Mucosa of descending colon (tissue), 3 donors: ENCODE results near the gene SLC25A22. TPM values are rescaled to one million over a fixed set of nuclear protein-coding genes. Genes with fewer than 3 reads are reported as not detected.
A peak's percentile ranks its signal among the peaks of the same experiment; 100 is the strongest.

Source experiments
- ATAC-seq: fragments of 200-7000 bp; cut with Tn5 transposase; one replicate; pipeline ENCODE4 v1.9.1; 2020; ENCODE audit warnings: mild to moderate bottlenecking, moderate library complexity
- DNase-seq, 3 donors: peaks; one replicate each; pipeline ENCODE4 v3.0.0-alpha.2; 2020
- H3K36me3 ChIP-seq: fragments of 200-600 bp; one replicate; pipeline ENCODE4 v1.8.0; 2021; ENCODE audit warnings: low read depth, mild to moderate bottlenecking
- H3K4me1 ChIP-seq: fragments of 200-600 bp; one replicate; pipeline ENCODE4 v1.8.0; 2021; ENCODE audit warnings: low read depth, mild to moderate bottlenecking
- H3K4me3 ChIP-seq: fragments of 200-600 bp; one replicate; pipeline ENCODE4 v1.8.0; 2021; ENCODE audit warnings: mild to moderate bottlenecking
- H3K9me3 ChIP-seq: fragments of 200-600 bp; one replicate; pipeline ENCODE4 v1.8.0; 2021; ENCODE audit warnings: mild to moderate bottlenecking
- CTCF ChIP-seq: fragments of 200-600 bp; IDR thresholded peaks from one replicate; pipeline ENCODE4 v1.8.0; 2022; ENCODE audit warnings: antibody characterized with exemption, mild to moderate bottlenecking
- intact Hi-C, 2 donors: fragments of 100-400 bp; cut with DNase I in 1 of 2; cut with micrococcal nuclease in 1 of 2; formaldehyde crosslinking; loops; one replicate each; pipeline versions ENCODE4 v1.11.0 to v1.11.1; 2022; cut with DNase I, micrococcal nuclease
- total RNA-seq, 3 donors: library from RNA; stranded (reverse); fragmentation: NEBNext Ultra II Directional in 2 of 3; extraction: Animal tissue kit (Norgen Biotek cat#: 25700) in 2 of 3; gene quantifications; one replicate each; pipeline versions ENCODE4 v1.2.1 to v1.2.4, GENCODE V29; 2021 to 2023
- donor health status: DM: no; HTN: no; CAD: no; lungs with moderate emphysema.
- donor health status: DM: no; HTN: no; CAD: no.
- donor health status: DM: no; HTN: yes; CAD: no.

The SLC25A22 gene
- total RNA-seq, 3 donors from 2014 or later, result 11.6 to 18.6 (median 14.4) TPM

DNA sequence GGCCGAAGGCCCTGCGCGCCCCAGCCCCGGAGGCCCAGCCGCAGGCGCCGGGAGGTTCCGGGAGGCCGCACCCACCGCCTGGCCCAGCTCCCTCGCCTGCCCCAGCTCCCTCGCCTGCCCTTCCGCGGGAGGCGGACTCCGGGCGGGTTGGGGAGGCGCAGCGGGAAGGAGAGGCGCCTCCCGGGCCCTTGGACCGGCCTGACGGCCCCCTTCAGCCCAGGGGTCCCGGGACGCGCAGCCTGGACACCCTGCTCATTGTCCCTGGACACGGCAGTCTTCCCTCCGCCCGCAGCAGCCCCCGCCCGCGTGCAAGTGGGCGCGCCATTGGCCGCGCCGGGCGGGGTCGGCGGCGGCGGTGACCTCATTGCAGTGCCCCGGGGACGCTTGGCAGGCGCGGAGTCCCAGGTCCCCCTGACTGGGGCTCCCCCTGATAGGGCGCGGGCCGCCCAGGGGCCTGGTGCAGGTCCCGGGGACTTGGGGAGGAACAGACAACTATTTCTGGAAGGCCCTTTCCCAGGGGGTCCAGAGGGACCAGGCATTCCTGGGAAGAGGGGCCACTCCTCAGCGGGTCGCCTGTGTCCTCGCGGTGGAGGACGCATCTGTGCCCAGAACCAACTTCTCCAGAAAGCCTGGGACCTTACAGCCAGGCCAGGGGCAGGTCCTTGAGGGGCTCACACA, 35.2 kb upstream of the SLC25A22 start:
- DNase-seq, result peak; percentile 73 to 83 (median 81)
- TF ChIP-seq CTCF, result no peak
- H3K4me1 ChIP-seq, result peaks cover 55% of the 10 kb centered on the region
- ATAC-seq, result peak; percentile 59
- H3K9me3 ChIP-seq, result no peaks in the 10 kb centered on the region
- H3K36me3 ChIP-seq, result no peaks in the 10 kb centered on the region
- H3K4me3 ChIP-seq, result peak overlapping the region; percentile 46
- intact Hi-C loops, result no loop called here

GRCh38 chr11:832529-833113, 34.5 kb upstream of the SLC25A22 start, which contains the start of gene CD151:
Gene CD151, plus strand, starts transcription at chr11:832952. Its CDS starts 3,118 bp downstream, at chr11:836070.
- Histone ChIP-seq H3K36me3 (no peaks in the 10 kb centered on the region), H3K9me3 (no peaks in the 10 kb centered on the region), H3K4me3 (peak within 1 kb of the TSS; percentile 46), H3K4me1 (peaks cover 54% of the 10 kb centered on the region)
- no peak for TF ChIP-seq CTCF
- peak; percentile 70 to 80 (median 78) for DNase-seq
- peak; percentile 58 for ATAC-seq
- intact Hi-C loops, result no loop called here

DNA sequence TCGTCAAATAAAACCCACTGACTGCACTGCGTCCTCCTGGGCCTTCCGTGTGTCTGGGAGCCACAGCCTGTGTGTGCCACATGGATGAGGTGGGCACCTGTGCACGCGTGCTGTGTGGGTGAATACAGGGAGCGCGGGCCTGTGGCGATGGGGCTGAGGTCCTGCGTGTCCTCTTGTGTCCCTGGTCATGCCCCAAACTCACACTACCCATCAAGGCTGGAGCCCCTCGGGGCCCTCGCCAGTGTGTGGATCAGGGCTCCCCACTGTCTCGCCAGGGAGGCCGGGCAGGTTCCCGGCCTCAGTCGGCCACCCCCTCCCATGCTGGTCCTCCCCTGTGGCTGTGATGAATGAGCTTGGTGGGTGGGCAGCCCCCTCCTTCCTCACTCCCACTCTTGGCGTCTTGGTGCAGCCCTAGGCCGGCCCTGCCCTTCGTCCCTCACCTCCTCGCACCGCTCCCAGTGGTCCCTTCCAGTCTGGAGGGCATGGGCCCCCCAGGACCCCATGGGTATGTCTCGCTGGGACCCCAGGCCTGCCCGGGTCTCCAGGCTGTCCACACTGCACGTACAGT, 34.0 kb upstream of the SLC25A22 start:
- peaks cover 52% of the 10 kb centered on the region for H3K4me1 ChIP-seq
- TF ChIP-seq CTCF, result no peak
- no peak for ATAC-seq

GRCh38 chr11:831118-831864, 33.2 kb upstream of the SLC25A22 start:
- Histone ChIP-seq H3K36me3 (no peaks in the 10 kb centered on the region), H3K9me3 (no peaks in the 10 kb centered on the region), H3K4me1 (peaks cover 58% of the 10 kb centered on the region), H3K4me3 (no peak overlapping the region)
- DNase-seq, result peak in 2 of 3 donors; percentile 50 to 63
- intact Hi-C loops, result no loop called here
- no peak for TF ChIP-seq CTCF
- ATAC-seq, result no peak

More for the DNA sequence above, 34.0 kb upstream of the SLC25A22 start:
- no peak overlapping the region for H3K4me3 ChIP-seq
- DNase-seq, result peak in 1 of 3 donors; percentile 66
- no peaks in the 10 kb centered on the region for H3K36me3 ChIP-seq
- H3K9me3 ChIP-seq, result no peaks in the 10 kb centered on the region
- intact Hi-C loops, result no loop called here

GRCh38 chr11:830295-831117, 32.4 kb upstream of the SLC25A22 start:
- DNase-seq (peak; percentile 79 to 91 (median 83)), ATAC-seq (no peak)
- peaks cover 65% of the 10 kb centered on the region for H3K4me1 ChIP-seq
- no peaks in the 10 kb centered on the region for H3K9me3 ChIP-seq
- no peaks in the 10 kb centered on the region for H3K36me3 ChIP-seq
- intact Hi-C loops, result no loop called here
- TF ChIP-seq CTCF, result no peak
- H3K4me3 ChIP-seq, result no peak overlapping the region
